Testis (tissue), 3 donors: Measurements from ENCODE around the gene JPT1. TPM values are rescaled to one million over a fixed set of nuclear protein-coding genes. Genes with fewer than 3 reads are reported as not detected.

Experiments used
- DNase-seq: peaks from one replicate; pipeline ENCODE4 v3.0.0-alpha.2; 2019
- H3K27ac ChIP-seq, 2 donors: fragments of 200-600 bp; sonication (generic); one replicate each; pipeline ENCODE4 v1.5.1; 2019
- H3K27me3 ChIP-seq: fragments of 200-600 bp; sonication (generic); one replicate; pipeline ENCODE4 v1.5.1; 2019
- H3K36me3 ChIP-seq: fragments of 200-600 bp; sonication (generic); one replicate; pipeline ENCODE4 v1.5.1; 2017; ENCODE audit warnings: low read depth; ENCODE audit errors: missing control alignments
- H3K4me1 ChIP-seq: fragments of 200-600 bp; sonication (generic); one replicate; pipeline ENCODE4 v1.5.1; 2019
- H3K4me3 ChIP-seq, 2 donors: fragments of 200-600 bp; sonication (generic); one replicate each; pipeline ENCODE4 v1.5.1; 2017 to 2019
- H3K9me3 ChIP-seq: fragments of 200-600 bp; sonication (generic); one replicate; pipeline ENCODE4 v1.5.1; 2017
- POLR2A ChIP-seq: fragments of 450-650 bp; IDR thresholded peaks from one replicate; pipeline ENCODE4 v1.6.1; 2017; ENCODE audit warnings: antibody characterized with exemption, mild to moderate bottlenecking, moderate library complexity
- WGBS, 2 donors: methylation state at CpG; one replicate each; pipeline ENCODE4 v1.1.5; 2018; 5-methylcytosine and 5-hydroxymethylcytosine counted together
- intact Hi-C: fragments of 100-400 bp; cut with DNase I; formaldehyde crosslinking; loops from one replicate; pipeline ENCODE4 v1.15.1; 2023; ENCODE audit warnings: low total_unique reads
- polyA plus RNA-seq: library from polyadenylated mRNA; stranded (reverse); fragments of 350-450 nt; fragmentation: Illumina TruSeq; extraction: RNeasy Lipid Tissue Mini Kit (QIAGEN cat#74804); gene quantifications from one replicate; pipeline ENCODE4 v1.2.3, GENCODE V29; 2014; ENCODE audit warnings: low read depth, low replicate concordance; ENCODE audit not compliant: insufficient read depth
- total RNA-seq, 2 donors: library from RNA; depleted of rRNA; stranded (reverse); fragments of >200 nt; gene quantifications; one replicate each; pipeline ENCODE4 v1.2.3, GENCODE V29; 2016
- TF ChIP-seq, protein P1 (sequence below), 3 experiments: fragments of 450-650 bp in 2 of 3; fragments of 200-600 bp in 1 of 3; sonication (generic) in 1 of 3; IDR thresholded peaks; one replicate each; pipeline ENCODE4 v1.5.1; 2016 to 2019; ENCODE audit warnings: antibody characterized with exemption in 3 of 3, mild to moderate bottlenecking in 2 of 3, moderate library complexity in 1 of 3

JPT1 gene
- total and polyA plus RNA-seq, 3 donors from 2014 or later = 234 to 758 (median 371) TPM

DNA sequence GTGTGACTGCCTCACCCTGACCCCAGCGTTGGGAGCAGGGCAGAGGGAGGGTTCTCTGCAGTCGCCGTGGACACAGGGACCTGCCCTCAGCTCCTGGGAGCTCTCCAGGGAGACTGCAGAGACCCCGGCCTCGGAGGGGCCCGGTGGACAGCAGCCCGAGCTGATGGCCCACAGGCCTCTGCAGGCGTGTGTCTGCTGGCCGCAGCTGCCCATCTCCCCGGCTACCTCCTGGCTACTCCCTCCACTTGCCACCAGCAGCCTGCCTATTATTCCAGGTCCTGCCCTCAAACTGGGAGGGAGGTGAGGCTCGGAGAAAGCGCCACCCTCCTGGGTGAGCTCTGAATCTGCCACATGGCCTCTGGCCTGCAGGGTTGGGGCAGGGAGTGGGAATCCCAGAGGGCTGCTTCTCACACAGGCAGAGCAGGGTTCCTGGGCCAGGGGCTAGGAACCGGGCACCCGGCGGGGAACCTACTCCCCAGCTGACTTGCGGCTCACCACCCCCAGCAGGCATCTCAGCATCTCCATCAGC lies 59.4 kb downstream of the JPT1 start:
- no peaks in the 10 kb centered on the region for H3K27me3 ChIP-seq
- intact Hi-C loops = no loop called here
- TF ChIP-seq, protein P1, sequence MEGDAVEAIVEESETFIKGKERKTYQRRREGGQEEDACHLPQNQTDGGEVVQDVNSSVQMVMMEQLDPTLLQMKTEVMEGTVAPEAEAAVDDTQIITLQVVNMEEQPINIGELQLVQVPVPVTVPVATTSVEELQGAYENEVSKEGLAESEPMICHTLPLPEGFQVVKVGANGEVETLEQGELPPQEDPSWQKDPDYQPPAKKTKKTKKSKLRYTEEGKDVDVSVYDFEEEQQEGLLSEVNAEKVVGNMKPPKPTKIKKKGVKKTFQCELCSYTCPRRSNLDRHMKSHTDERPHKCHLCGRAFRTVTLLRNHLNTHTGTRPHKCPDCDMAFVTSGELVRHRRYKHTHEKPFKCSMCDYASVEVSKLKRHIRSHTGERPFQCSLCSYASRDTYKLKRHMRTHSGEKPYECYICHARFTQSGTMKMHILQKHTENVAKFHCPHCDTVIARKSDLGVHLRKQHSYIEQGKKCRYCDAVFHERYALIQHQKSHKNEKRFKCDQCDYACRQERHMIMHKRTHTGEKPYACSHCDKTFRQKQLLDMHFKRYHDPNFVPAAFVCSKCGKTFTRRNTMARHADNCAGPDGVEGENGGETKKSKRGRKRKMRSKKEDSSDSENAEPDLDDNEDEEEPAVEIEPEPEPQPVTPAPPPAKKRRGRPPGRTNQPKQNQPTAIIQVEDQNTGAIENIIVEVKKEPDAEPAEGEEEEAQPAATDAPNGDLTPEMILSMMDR (IDR thresholded peaks at IDR 0.05) = no peak
- no peak for TF ChIP-seq POLR2A
- no peak for DNase-seq
- H3K27ac ChIP-seq = no peak overlapping the region
- no peaks in the 10 kb centered on the region for H3K36me3 ChIP-seq
- no peak overlapping the region for H3K4me3 ChIP-seq
- H3K9me3 ChIP-seq = no peaks in the 10 kb centered on the region
- WGBS, 2 donors = 77 to 86% methylated on average over 10 to 16 of the region's 16 CpGs
- peaks cover 11% of the 10 kb centered on the region for H3K4me1 ChIP-seq

DNA sequence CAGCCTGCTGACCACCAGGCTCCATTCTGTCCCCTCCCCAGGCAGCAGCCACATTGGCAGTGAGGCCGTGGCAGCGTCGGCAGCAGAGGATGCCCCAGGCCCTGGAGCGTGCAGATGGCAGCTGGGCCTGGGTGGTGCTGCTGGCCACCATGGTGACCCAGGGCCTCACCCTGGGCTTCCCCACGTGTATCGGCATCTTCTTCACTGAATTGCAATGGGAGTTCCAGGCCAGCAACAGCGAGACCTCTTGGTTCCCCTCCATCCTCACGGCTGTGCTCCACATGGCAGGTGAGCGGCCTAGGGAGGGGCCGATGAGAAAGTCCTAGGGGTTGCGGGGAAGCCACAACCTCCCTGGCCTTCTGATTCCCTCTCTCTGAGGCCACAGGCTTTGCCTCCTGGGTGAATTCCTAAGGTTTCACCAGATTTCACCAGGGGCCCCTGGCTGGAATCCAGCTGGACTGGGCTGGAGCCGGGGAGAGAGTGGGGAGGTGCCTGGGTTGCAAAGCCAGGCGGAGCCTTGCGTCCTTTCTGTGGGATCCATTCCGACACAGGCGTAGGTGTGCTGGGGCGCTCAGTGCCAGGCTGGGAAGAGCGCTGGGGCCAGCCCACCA lies 60.7 kb downstream of the JPT1 start:
- Histone ChIP-seq H3K27ac (no peak overlapping the region), H3K27me3 (no peaks in the 10 kb centered on the region), H3K9me3 (no peaks in the 10 kb centered on the region), H3K4me3 (no peak overlapping the region), H3K36me3 (no peaks in the 10 kb centered on the region), H3K4me1 (peaks cover 11% of the 10 kb centered on the region)
- 90 to 92% methylated on average over 2 to 18 of the region's 18 CpGs for WGBS, 2 donors
- intact Hi-C loops = no loop called here
- no peak for DNase-seq
- TF ChIP-seq, protein P1 (IDR thresholded peaks at IDR 0.05) = no peak
- TF ChIP-seq POLR2A = no peak

DNA sequence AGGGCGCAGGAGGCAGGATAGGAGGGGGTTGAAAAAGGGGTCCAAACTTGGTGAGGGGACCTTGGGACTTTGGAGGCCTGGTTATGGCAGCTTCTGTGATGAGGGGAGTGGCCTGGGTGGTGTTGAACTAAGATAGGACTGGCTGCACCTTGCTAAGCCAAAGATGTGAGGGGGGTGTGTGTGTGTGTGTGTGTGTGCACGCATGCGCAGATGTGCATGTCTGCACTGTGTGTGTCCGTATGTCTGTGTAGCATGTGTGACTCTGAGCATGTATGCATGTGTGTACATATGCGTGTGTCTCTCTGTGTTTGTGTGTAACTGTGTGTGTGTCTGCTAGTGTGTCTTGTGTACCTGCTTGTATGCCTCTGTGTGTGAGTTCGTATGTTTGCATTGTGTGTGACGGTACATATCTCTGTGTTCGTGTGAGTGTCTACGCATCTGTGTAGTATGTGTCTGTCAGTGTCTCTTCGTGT lies 62.4 kb downstream of the JPT1 start:
- H3K9me3 ChIP-seq = no peaks in the 10 kb centered on the region
- TF ChIP-seq POLR2A = no peak
- TF ChIP-seq, protein P1 (IDR thresholded peaks at IDR 0.05) = no peak
- no peak for DNase-seq
- H3K36me3 ChIP-seq = no peaks in the 10 kb centered on the region
- WGBS, 2 donors = 77 to 83% methylated on average over 10 of the region's 10 CpGs
- no peak overlapping the region for H3K4me3 ChIP-seq
- no peak overlapping the region for H3K27ac ChIP-seq
- intact Hi-C loops = no loop called here
- peaks cover 14% of the 10 kb centered on the region for H3K4me1 ChIP-seq
- no peaks in the 10 kb centered on the region for H3K27me3 ChIP-seq

DNA sequence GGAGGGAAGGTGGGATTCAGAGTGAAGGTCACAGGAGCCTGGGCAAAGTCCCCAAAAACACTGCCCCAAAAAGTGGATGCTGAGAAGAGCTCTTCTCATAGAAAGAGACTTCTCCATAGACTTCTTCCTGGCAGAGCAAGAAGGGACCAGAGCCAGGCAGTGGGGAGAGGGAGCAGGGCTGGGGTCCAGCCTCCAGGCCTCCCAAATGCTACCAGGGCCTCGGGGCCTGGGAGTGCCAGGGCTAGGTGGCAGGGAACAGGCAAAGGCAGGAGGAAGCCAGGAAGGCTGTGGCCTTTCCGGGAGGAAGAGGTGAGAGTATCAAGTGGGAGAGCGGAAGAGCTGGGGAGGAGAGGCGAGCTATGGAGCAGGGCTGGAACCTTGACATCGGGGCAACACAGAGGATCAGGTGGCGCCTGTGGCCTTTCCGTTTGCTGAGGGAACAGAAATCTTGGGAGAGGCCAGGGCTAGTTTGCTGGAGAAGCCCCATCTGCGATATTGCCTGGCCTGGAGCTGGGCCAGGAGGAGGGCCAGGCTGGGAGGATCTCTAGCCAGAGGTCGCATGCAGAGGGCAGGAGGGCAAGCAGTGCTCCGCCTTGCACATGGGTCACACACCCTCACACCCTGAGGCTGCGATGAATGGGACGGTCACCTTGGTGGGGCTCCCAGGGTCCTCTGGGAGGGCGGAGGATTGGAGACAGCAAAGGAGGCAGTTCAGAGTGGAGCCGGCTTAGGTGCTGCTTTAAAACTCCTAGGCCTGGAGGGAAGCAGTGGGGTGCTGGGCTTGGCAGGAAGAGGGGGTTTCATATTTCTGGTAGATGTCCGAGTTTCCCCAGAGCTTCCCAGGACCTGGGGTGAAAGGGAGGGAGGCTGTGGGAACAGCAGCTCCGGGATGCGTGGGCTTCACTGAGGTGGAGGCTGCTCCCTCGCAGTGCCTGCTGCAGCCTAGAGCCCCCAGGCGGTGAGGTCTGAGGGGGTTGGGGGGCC lies 63.1 kb downstream of the JPT1 start:
- Histone ChIP-seq H3K9me3 (no peaks in the 10 kb centered on the region), H3K27ac (no peak overlapping the region), H3K36me3 (no peaks in the 10 kb centered on the region), H3K4me1 (peaks cover 14% of the 10 kb centered on the region), H3K4me3 (no peak overlapping the region), H3K27me3 (no peaks in the 10 kb centered on the region)
- 46 to 62% methylated on average over 17 to 19 of the region's 19 CpGs for WGBS, 2 donors
- TF ChIP-seq, protein P1 (IDR thresholded peaks at IDR 0.05) = no peak
- TF ChIP-seq POLR2A = no peak
- intact Hi-C loops = no loop called here
- no peak for DNase-seq
